NCI-H2171 treated with DMSO at 0.1 percent for 48 hours (cell line): Measurements from ENCODE around the gene ERICH4.
"Not testable (repeated sequence)": the region's sequence is repeated elsewhere in the genome, so short reads cannot be mapped to it uniquely, and the experiment has no call there.

ENCODE experiments used
- DNase-seq: peaks from one replicate; lab custom pipeline; 2025; lab: John Stamatoyannopoulos, UW

The ERICH4 gene, protein sequence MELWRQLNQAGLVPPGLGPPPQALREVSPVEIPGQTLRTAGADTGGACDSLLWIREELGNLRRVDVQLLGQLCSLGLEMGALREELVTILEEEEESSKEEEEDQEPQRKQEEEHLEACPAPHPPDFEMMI

DNA sequence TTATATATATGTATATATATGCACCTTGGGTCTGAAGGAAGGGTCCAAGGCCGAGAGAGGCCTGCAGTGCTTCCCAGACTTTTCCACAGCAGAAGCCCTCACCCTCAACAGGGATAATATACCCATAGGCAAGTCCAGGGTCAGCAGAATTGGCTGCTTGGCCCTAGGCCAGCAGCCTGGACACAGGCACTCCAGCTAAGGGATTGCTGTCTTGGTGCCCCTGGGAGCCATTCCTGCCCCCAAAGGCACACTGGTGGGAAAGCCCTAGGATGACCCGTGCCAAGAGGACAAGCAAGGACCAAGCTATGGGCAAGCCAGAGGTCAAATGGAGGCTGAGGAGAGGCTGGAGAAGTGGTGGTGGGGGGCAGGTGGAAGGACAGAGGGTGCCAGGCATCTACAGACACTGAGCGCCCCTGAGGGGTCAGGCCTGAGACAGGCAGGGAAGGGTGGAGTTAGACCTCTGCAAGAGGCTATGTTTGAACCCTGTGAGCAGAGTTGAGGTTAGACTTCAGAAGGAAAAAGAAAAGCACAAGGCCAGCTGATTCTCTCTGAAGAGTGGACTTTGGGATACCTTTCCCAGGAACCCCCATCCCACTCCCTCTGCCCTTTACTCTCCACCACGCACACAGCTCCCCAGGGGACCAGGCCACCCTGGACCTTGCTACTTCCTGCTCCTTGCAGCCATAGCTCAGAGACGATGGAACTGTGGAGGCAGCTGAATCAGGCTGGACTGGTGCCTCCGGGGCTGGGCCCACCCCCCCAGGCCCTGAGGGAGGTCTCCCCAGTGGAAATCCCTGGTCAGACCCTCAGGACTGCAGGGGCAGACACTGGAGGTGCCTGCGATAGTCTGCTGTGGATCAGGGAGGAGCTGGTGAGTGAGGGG lies at the start of gene ERICH4:
TSS of gene ERICH4 (plus strand) at position 684 of the 883 bp plus-strand sequence. CDS start at position 698, 14 bp downstream.
- DNase-seq: no peak

DNA sequence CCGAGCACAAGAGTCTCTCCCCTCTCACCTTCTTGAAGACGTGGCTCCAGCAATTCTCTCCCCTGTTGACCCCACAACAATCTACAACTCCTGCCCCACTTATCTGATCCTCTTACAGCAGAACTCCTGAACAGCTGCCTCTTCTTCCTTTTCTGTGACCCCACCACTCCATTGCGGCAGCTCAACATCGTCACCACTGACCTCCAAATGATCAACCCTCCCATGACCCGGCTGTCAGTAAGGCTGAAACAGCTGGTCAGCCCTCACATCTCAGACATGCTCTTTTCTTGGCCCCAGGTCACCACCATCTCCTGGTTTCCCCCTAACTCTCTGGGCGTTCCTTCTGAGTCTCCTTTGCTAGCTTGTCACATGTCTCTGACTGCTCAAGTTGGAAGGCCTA lies 47.6 kb upstream of the ERICH4 start:
- DNase-seq: no peak

DNA sequence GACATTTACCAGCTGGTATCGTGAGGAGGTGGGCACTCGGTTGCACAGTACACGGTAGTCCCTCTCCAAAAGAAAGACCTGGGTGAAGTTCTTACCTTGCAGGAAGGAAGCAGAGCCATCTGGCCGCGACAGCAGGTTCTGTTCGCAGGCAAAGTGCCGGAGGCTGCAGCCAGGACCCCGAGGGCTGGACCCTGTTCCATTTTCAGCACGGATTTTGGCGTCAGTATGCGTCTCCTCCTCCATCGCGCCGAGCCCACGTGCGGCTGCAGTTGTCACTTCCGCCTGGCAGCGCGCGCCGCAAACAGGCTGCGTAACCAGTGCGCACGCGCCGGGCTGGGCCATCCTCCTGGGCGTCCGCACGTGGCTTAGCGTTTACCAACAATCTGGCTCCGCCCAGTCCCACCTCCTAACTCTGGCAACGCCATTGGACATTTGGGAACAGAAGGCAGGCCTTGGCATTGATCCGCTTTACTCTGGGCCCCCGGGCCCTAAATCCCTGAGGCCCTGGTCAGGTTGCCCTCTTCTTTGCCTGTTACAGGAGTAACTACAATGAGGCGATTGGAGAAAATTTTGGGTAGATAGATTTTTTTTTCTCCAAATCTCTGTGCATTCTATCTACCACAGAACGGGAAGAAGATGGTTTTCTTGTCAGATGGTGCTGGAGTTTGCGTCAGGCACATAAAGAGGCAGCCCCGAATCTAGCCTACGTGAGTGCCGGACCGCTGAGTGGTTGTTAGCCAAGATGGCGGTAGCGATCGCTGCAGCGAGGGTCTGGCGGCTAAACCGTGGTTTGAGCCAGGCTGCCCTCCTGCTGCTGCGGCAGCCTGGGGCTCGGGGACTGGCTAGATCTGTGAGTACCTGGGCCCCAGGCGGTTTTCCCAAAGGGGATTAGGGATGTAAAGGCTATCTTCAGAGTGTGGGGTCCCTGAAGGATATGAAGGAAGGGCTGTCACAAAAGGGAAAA lies 45.6 kb upstream of the ERICH4 start, which contains the start of the genes BCKDHA and EXOSC5:
TSS of gene BCKDHA (plus strand) at position 733 of the 964 bp plus-strand sequence. CDS start at position 743, 10 bp downstream.
TSS of gene EXOSC5 (minus strand) at position 274 of the 964 bp plus-strand sequence. CDS start at position 243, 31 bp downstream.
- DNase-seq: peak; percentile 99

DNA sequence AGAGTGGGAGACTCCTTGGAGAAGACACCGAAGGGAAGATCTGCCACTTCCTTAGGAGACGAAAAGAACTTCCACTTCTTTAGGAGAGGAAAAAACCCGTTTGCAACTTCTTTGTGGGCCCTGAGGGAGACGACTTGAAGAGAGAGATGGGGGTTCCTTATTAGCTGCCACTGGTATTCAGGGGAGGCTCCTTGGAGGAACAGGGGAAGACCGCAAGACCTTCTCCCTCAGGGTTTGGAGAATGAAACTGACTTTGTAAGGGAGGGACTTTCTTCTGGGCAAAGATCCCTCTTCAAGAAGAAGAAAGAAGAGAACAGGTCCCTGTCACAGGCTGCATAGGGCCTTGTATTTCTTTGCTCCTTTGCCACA lies 44.9 kb upstream of the ERICH4 start:
- DNase-seq: no peak

DNA sequence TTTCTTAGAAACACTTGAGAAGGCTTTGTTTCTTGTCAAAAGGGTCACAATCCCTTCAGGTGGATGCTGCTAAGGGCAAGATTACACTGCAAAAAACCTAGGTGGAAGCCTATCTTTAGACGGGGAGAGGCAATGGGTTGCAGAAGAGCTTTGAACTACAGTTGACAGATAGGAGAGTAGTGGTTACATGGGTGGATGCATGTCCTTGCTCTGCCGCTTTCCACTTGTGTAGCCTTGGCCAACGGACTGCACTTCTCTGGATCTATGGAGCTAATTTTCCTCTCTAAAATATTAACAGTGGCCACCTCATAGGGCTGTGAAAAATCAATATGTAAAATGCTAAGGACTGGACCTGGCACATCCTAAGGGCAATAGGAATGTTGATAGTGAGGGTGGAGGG lies 44.4 kb upstream of the ERICH4 start:
- DNase-seq: no peak

DNA sequence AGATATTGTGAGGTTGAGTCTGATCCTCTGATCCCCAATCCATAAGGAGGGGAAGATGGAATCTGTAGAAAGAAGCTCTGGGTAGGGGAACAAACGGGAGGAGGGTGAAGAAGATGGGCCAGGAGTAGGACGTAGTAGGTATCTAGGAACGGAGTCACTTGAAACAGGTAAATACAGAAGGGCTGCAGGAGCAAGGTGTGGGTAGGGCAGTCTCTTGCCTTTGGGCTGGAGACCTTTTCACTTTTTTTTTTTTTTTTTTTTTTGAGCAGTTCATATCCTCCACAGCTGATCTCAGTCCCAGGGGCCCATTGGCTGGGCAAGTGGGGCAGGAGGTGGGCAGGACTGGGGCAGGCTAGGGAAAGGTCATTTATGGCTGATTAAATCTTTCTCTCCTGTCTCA lies 43.9 kb upstream of the ERICH4 start:
- DNase-seq: no peak

DNA sequence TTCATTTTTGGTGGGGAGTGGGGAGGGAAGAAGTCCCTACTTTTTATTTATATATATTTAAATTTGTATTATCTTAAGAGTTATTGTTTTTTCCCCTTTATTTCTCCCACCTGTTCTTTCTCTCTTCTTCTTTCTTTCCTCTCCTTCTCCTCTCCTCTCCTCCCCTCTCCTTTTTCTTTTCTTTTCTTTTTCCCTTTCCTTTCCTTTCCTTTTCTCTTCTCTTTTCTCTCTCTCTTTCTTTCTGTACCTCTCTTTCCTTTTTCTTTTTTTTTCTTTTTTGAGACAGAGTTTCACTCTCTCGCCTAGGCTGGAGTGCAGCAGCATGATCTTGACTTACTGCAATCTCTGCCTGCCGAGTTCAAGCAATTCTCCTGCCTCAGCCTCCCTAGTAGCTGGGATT lies 43.4 kb upstream of the ERICH4 start:
- no peak for DNase-seq

DNA sequence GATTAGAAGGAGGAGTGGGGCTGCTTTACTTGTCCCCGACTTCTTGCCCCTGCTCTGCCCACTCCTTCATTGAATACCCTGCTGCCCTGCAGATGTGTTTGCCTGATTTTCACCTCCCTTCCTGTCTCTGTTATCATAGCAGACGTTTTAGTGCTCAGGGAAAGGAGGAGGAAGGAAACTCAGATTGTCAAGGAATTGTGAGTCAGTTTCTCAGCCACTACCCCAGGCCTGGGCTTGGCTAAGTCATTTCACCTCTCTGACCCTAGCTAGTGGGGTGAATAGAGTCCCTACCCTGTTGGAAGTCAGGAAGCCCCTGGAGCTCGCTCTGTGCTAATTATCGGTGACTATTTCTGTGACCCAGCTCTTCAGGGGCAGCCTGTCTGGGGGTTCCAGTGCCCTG lies 41.5 kb upstream of the ERICH4 start:
- no peak for DNase-seq

DNA sequence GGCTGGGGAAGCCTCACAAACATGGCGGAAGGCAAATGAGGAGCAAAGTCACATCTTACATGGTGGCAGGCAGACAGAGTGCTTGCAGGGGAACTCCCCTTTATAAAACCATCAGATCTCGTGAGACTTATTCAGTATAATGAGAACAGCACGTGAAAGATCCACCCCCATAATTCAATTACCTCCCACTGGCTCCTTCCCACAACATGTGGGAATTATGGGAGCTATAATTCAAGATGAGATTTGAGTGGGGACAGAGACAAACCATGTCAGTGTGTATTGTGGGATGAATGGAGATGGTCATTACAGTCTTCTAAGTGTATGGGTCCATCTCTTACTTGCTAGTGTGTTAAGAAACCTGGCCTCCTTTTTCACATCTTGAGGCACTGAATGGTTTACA lies 40.9 kb upstream of the ERICH4 start:
- no peak for DNase-seq

DNA sequence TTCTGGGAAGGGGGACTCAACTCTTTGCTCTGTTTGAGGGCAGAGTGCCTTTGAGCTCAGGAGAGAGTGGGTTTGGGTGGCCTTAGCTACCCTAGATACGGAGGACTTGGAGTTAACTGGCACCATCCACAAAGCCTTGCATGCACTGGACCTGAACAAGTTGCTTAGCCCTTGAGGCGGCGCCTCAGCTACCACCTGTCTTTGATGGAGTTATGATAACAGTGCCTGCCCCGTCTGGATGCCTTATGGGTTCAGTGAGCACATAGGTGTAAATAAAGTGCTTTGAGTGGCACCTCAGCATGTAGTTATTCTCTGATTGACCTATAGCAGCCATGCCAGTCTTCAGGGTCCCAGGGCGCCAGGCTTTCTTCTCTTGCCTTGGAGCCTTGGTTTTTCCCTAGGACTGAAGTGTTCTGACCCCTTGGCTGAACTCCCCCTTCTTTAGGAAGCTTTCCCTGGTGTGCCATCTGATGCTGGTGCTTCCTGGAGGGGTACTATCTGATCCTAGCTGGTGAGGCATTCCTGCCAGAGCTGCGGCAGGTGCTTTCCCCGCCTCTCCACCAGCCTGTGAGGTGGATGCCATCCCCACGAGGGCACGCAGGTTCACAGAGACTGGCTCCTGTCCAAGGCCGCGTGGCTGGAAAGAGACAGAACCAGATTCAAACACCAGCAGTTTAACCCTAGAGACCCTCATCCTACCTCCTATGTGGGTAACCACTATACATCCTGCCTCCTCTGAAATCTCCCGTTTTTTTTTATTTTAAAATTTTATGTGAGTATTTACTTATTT lies 39.6 kb upstream of the ERICH4 start:
- peak; percentile 44 for DNase-seq

DNA sequence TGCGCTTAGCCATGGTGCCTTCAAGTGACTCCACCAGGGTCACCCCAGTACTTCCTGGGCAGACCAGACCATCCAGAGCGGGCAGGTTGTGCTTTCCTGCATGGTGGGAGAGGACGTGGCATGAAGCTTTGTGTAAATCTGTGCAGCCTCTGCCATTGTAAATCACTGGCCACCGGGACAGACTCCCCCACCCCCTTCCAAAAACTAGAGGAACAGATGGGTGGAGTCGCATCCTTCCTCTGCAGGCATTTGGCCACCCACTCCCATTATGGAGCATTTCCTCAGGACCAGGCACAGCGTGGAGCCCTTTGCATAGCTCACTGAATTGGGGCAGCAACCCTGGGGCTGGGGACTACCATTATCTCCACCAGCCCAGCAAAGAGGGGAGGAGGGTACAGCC lies 37.2 kb upstream of the ERICH4 start:
- no peak for DNase-seq

DNA sequence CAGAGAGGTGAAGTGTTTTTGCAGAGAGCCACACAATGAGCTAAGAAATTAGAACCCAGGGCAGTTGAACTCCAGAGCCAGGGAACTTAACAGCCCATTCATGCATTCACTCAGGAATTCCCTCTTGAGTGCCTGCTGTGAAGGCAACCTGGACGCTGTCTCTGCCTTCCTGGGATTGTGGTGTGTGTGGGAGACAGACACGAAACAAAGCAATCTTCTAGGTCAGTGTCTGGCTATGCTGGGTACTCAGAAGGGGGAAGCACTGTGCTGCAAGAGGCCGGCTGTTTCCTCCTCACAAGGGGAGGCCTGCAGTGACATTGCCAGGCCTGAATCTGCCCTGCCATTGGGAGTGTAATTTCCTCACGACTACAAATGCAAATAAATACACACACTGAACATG lies 35.7 kb upstream of the ERICH4 start:
- DNase-seq: no peak

DNA sequence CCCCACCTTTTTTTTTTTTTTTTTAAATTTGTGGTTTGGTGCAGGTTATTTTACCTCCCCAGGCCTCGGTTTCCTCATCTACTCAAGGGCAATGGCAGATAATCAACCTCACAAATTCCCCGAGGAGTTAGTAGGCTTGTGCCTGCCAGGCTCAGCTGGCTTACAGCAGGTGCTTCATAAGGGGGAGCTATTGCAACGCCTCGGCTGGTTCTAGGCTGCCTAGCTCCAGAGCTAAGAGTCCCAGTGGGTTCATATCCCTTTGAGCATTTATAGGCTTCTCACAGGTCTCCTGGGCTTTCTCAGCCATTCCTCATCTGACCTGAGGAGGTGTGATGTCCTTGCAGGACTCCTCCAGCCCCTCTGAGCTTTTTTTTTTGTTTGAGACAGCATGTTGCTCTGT lies 34.7 kb upstream of the ERICH4 start:
- DNase-seq: peak; percentile 4

DNA sequence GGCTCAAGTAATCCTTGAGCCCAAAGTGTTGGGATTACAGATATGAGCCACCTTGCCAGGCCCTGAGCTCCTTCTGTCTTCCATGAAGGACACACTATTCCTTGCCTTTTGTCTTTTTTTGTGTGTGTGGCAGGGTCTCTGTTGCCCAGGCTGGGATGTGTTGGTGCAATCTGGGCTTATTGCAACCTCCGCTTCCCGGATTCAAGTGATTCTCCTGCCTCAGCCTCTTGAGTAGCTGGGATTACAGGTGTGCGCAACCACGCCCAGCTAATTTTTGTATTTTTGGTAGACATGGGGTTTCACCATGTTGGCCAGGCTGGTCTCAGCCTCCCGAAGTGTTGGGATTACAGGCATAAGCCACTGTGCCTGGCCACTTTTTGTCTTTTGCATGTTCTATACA lies 34.1 kb upstream of the ERICH4 start:
- not testable (repeated sequence) for DNase-seq

DNA sequence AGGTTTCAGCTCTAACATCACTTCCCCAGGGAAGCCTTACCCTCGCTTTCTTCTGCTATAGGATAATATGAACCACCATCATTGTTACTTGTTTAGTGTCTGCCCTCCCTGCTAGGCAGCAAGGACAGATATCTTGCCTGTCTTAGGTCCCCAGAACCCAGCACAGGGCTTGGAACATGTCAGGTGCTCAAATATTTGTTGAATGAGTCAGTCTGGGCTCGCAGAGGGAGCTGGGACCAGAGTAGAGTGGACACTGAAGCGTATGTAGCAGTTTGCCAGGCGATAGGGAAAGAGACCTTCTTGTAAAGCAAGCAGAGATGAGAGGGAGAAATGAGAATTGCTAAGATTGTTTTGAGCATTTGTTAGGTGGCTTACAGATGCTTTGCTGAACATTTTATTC lies 33.7 kb upstream of the ERICH4 start:
- no peak for DNase-seq

DNA sequence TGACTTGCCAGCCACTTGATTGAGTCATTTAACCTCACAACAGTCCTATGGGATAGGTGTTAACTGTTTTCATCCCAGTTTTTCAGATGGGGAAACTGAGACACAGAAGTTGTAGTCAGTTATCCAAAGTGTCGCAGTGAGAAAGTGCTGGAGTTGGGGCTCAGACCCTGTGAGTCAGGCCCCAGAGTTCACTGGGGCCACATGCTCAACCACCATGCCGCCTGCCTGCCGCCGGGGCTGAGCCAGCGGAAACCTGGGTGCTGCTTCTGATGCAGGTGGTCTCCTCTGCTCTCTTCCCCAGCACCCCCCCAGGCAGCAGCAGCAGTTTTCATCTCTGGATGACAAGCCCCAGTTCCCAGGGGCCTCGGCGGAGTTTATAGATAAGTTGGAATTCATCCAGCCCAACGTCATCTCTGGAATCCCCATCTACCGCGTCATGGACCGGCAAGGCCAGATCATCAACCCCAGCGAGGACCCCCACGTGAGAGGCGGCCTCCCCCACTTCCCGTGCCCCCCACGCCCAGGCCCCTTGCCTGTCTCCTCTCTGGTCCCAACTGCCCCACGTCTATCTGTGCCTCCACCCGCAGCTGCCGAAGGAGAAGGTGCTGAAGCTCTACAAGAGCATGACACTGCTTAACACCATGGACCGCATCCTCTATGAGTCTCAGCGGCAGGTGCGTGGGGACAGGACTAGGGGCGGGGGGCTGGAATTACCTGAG lies 32.5 kb upstream of the ERICH4 start:
- no peak for DNase-seq

DNA sequence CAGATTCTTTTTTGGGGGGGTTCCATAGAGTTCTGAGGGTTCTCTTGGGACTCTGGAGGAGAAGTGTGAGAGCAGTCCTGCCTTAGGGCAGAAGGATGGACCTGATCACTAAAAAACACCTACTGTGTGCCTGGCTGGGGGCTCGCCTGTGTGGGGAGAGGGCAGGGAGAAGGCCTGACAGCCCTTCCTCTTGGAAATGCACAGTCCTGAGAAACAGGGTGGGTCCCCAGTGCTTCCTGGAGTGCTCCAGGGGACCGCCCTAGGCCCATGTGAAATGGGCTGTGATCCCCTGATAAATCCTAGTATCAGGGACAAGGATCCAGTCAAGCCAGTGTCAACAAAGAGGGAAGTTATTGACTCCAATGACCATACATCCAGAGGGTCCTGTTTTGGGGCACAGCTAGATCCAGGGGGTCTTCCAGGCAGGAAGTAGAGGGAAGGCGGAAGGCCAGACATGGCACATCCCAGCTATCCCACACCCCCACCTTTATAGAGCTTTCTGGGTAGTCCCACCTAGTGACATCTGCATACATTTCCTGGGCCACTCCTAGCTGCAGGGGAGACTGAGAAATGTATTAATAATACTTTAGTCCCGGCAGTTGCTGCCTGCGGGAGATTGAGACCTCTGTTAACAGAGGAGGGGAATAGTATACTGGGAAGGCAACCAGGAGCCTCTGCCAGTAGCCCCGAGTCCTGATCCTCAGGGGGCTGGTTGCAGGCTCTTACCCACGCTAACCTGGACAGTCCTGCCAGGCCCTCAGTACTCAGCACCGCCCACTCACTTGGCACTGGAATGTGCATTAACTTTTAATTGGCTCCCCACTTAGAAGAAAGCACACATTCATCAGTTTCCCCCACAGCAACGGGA lies 31.6 kb upstream of the ERICH4 start:
- DNase-seq: no peak

DNA sequence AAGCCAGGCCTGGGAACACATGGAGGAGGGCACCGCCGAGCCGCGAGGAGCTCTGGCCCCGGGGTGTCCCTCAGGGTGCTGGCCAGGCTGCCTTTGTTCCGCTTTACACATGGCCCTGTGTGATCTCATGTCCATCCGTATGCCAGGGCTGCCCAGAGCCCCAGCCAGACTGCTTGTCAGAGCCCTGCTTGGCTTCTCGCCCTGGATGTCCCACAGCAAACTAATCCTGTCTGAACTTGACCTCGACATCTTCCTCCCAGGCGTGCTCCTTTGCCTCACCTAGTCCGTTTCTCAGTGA lies 31.0 kb upstream of the ERICH4 start:
- no peak for DNase-seq

DNA sequence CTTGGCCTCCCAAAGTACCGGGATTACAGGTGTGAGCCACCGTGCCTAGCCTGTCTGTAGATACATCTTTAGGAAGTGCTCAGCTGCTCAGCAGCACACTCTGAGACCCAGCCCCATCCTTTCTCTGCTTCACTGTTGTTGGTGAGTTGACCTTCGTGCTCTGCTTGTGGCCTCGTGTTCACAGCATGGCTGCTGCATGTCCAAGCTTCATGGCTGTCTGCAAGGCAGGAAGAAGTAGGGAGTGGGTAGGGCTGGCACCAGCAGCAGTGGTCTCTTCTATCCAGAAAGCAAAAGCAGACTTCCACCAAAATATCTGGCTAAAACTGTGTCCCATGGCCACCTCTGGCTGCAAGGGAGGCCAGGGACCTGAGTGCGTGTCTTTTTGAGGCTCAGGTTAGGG lies 30.0 kb upstream of the ERICH4 start:
- no peak for DNase-seq

DNA sequence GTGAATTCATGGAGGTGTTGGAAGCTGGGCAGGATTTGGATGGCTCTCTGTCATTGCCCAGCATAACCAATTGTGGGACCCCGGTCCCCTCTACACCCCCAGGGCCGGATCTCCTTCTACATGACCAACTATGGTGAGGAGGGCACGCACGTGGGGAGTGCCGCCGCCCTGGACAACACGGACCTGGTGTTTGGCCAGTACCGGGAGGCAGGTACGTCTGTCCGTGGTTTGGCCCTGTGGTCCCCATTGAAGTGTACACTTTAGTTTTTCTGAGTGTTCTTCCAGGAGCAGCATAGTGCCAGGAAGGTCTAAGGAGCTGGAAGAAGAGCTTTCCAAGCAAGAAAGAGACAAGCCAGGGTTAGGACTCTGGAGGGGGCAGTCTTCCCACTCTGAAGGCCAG lies 29.0 kb upstream of the ERICH4 start:
- no peak for DNase-seq
